IMR-90 (cell line): ENCODE results near the gene CD177. TPM values are rescaled to one million over a fixed set of nuclear protein-coding genes. Genes with fewer than 3 reads are reported as not detected.

ENCODE experiments used
- ATAC-seq: fragments of 200-7000 bp; cut with Tn5 transposase; 2 replicates; pipeline ENCODE4 v1.9.1; 2020; ENCODE audit warnings: low read depth, mild to moderate bottlenecking, moderate library complexity
- BruUV-seq: library from RNA; stranded (reverse); fragments of 400-500 nt; replicated peaks from 2 replicates; lab custom pipeline; 2021; lab: Mats Ljungman, UMichigan
- CTCF ChIA-PET: fragments of 300-600 bp; formaldehyde crosslinking; extraction: SDS; loops from one replicate; lab custom pipeline; 2021; ENCODE audit warnings: antibody characterized with exemption; lab: Yijun Ruan, JAX
- POLR2A ChIA-PET: fragments of 300-600 bp; sonication (Branson Sonifier 250); formaldehyde crosslinking; loops from one replicate; lab custom pipeline; 2022; ENCODE audit warnings: antibody characterized with exemption; ENCODE audit not compliant: unreplicated experiment; lab: Charles Lee
- DNase-seq: peaks from one replicate; pipeline ENCODE4 v3.0.0; 2013
- H2AFZ ChIP-seq: replicated peaks from 2 replicates; pipeline ENCODE3; 2013; ENCODE audit warnings: low read length, mild to moderate bottlenecking; ENCODE audit not compliant: poor library complexity
- H2AK5ac ChIP-seq: 2 replicates; pipeline ENCODE4 v1.6.1; 2013; ENCODE audit warnings: low read depth, low read length, inconsistent platforms
- H2AK9ac ChIP-seq: replicated peaks from 2 replicates; pipeline ENCODE3; 2013; ENCODE audit warnings: mild to moderate bottlenecking, low read depth, low read length, moderate library complexity; ENCODE audit not compliant: poor library complexity
- H2BK120ac ChIP-seq: 2 replicates; pipeline ENCODE4 v1.6.1; 2013; ENCODE audit warnings: low read depth, low read length, inconsistent platforms
- H2BK15ac ChIP-seq: 3 replicates; pipeline ENCODE4 v1.6.1; 2013; ENCODE audit warnings: low read depth, low read length, inconsistent platforms
- H2BK20ac ChIP-seq: 2 replicates; pipeline ENCODE4 v1.6.1; 2013; ENCODE audit warnings: low read depth, mild to moderate bottlenecking, inconsistent platforms, low read length, moderate library complexity
- H2BK5ac ChIP-seq: 2 replicates; pipeline ENCODE4 v1.6.1; 2013; ENCODE audit warnings: mild to moderate bottlenecking, low read depth, low read length, inconsistent platforms; ENCODE audit not compliant: poor library complexity, severe bottlenecking
- H3K14ac ChIP-seq: replicated peaks from 2 replicates; pipeline ENCODE4 v1.6.1; 2013; ENCODE audit warnings: low read depth, low read length, inconsistent platforms
- H3K18ac ChIP-seq: 2 replicates; pipeline ENCODE4 v1.6.1; 2013; ENCODE audit warnings: low read depth, low read length, control low read depth
- H3K23ac ChIP-seq: 2 replicates; pipeline ENCODE4 v1.6.1; 2013; ENCODE audit warnings: low read depth, low read length, inconsistent platforms
- H3K27ac ChIP-seq: 2 replicates; pipeline ENCODE4 v1.5.1; 2013; ENCODE audit warnings: mild to moderate bottlenecking, control low read depth, low read length; ENCODE audit not compliant: insufficient read depth
- H3K27me3 ChIP-seq: 2 replicates; pipeline ENCODE4 v1.6.1; 2013; ENCODE audit warnings: low read length; ENCODE audit not compliant: control insufficient read depth, insufficient read depth
- H3K36me3 ChIP-seq: 2 replicates; pipeline ENCODE4 v1.6.1; 2013; ENCODE audit warnings: low read length, mixed read lengths; ENCODE audit not compliant: control insufficient read depth, insufficient read depth
- H3K4ac ChIP-seq: 2 replicates; pipeline ENCODE4 v1.6.1; 2013; ENCODE audit warnings: low read depth, low read length, inconsistent platforms
- H3K4me1 ChIP-seq: 2 replicates; pipeline ENCODE4 v1.6.1; 2013; ENCODE audit warnings: low read length, mixed read lengths; ENCODE audit not compliant: control insufficient read depth, insufficient read depth
- H3K4me2 ChIP-seq: 2 replicates; pipeline ENCODE4 v1.6.1; 2013; ENCODE audit warnings: low read depth, mild to moderate bottlenecking, control low read depth, low read length, moderate library complexity
- H3K4me3 ChIP-seq: 2 replicates; pipeline ENCODE4 v1.5.1; 2013; ENCODE audit warnings: low read depth, mild to moderate bottlenecking, control low read depth, low read length, moderate library complexity; ENCODE audit not compliant: insufficient read depth
- H3K56ac ChIP-seq: 2 replicates; pipeline ENCODE4 v1.6.1; 2013; ENCODE audit warnings: low read length, inconsistent platforms; ENCODE audit not compliant: insufficient read depth; ENCODE audit errors: extremely low read depth
- H3K79me1 ChIP-seq, 2 experiments: 2 replicates each; pipeline ENCODE4 v1.6.1; 2013; ENCODE audit warnings: low read length in 2 of 2, inconsistent platforms in 1 of 2, low read depth in 1 of 2
- H3K9ac ChIP-seq: 2 replicates; pipeline ENCODE4 v1.6.1; 2013; ENCODE audit warnings: low read depth, low read length, control low read depth
- H3K9me1 ChIP-seq: 2 replicates; pipeline ENCODE4 v1.6.1; 2013; ENCODE audit warnings: low read length, inconsistent platforms; ENCODE audit not compliant: insufficient read depth
- H3K9me3 ChIP-seq: 2 replicates; pipeline ENCODE4 v1.6.1; 2013; ENCODE audit warnings: low read length; ENCODE audit not compliant: control insufficient read depth, insufficient read depth
- H4K20me1 ChIP-seq: 2 replicates; pipeline ENCODE4 v1.6.1; 2013; ENCODE audit warnings: low read length, inconsistent platforms; ENCODE audit not compliant: insufficient read depth
- H4K5ac ChIP-seq: 2 replicates; pipeline ENCODE4 v1.6.1; 2013; ENCODE audit warnings: mild to moderate bottlenecking, low read depth, low read length, control low read depth
- H4K8ac ChIP-seq, 2 experiments: 2 replicates each; pipeline ENCODE4 v1.6.1; 2013; ENCODE audit warnings: low read depth in 2 of 2, low read length in 2 of 2, control low read depth in 1 of 2, inconsistent platforms in 1 of 2
- H4K91ac ChIP-seq: 2 replicates; pipeline ENCODE4 v1.6.1; 2013; ENCODE audit warnings: low read depth, low read length, inconsistent platforms; ENCODE audit not compliant: insufficient read depth
- BHLHE40 ChIP-seq: fragments of 150-350 bp; IDR thresholded peaks from 2 replicates; pipeline ENCODE4 v1.6.1; 2016; ENCODE audit warnings: mild to moderate bottlenecking, low read depth, low read length
- CEBPB ChIP-seq: IDR thresholded peaks from 2 replicates; pipeline ENCODE4 v1.6.1; 2012; ENCODE audit warnings: low read depth, low read length, improper control_type of control experiment
- FOS ChIP-seq: fragments of 150-350 bp; IDR thresholded peaks from 2 replicates; pipeline ENCODE4 v1.6.1; 2016; ENCODE audit warnings: low read depth, low read length
- MAFK ChIP-seq: IDR thresholded peaks from 2 replicates; pipeline ENCODE4 v1.6.1; 2012; ENCODE audit warnings: low read depth, low read length, improper control_type of control experiment
- MAZ ChIP-seq: IDR thresholded peaks from 2 replicates; pipeline ENCODE4 v1.6.1; 2012; ENCODE audit warnings: low read depth, mild to moderate bottlenecking, low read length, improper control_type of control experiment, moderate library complexity, borderline replicate concordance
- MXI1 ChIP-seq: IDR thresholded peaks from 2 replicates; pipeline ENCODE4 v1.6.1; 2012; ENCODE audit warnings: low read depth, mild to moderate bottlenecking, low read length, moderate library complexity, borderline replicate concordance
- POLR2A ChIP-seq: IDR thresholded peaks from 2 replicates; pipeline ENCODE4 v1.6.1; 2012; ENCODE audit warnings: mild to moderate bottlenecking, low read depth, low read length
- RAD21 ChIP-seq: IDR thresholded peaks from 2 replicates; pipeline ENCODE4 v1.6.1; 2012; ENCODE audit warnings: low read length, improper control_type of control experiment
- RCOR1 ChIP-seq: IDR thresholded peaks from 2 replicates; pipeline ENCODE4 v1.6.1; 2012; ENCODE audit warnings: mild to moderate bottlenecking, low read length, improper control_type of control experiment; ENCODE audit not compliant: insufficient replicate concordance
- RFX5 ChIP-seq: IDR thresholded peaks from 2 replicates; pipeline ENCODE4 v1.8.0; 2012; ENCODE audit warnings: low read depth, mild to moderate bottlenecking, low read length, moderate library complexity
- SMC3 ChIP-seq: fragments of 150-350 bp; IDR thresholded peaks from 2 replicates; pipeline ENCODE4 v1.6.1; 2016; ENCODE audit warnings: low read depth, mild to moderate bottlenecking, antibody characterized with exemption, low read length, moderate library complexity
- WGBS, 2 experiments: methylation state at CpG; one replicate each; pipeline versions ENCODE4 v1.1.5 to v1.1.7; 2013; ENCODE audit warnings: missing lambda C conversion rate in 2 of 2; ENCODE audit not compliant: insufficient read length in 1 of 2; ENCODE audit errors: extremely low coverage in 2 of 2; 5-methylcytosine and 5-hydroxymethylcytosine counted together
- dilution Hi-C: fragments of 300-500 bp; cut with HindIII; formaldehyde crosslinking; loops from one replicate; pipeline ENCODE4 v1.14.3; 2018; ENCODE audit warnings: low sequenced_read_pairs; ENCODE audit not compliant: unreplicated experiment
- in situ Hi-C: fragments of 300-500 bp; cut with MboI; formaldehyde crosslinking; loops from 3 replicates; pipeline ENCODE4 v1.14.3; 2019; ENCODE audit warnings: low sequenced_read_pairs, inconsistent platforms, mixed read lengths
- intact Hi-C: fragments of 100-400 bp; cut with micrococcal nuclease; formaldehyde crosslinking; loops from 2 replicates; pipeline ENCODE4 v1.10.0; 2022
- polyA plus RNA-seq, 3 experiments: library from polyadenylated mRNA; depleted of rRNA; stranded (reverse); fragments of >200 nt; gene quantifications; 2 replicates each; pipeline ENCODE4 v1.2.3, GENCODE V29; 2012; ENCODE audit warnings: low replicate concordance in 1 of 3
- total RNA-seq: library from RNA; depleted of rRNA; stranded (reverse); fragments of >200 nt; gene quantifications from 2 replicates; pipeline ENCODE4 v1.2.3, GENCODE V29; 2012
- TF ChIP-seq, protein P1 (sequence below): conservative IDR thresholded peaks from 2 replicates; pipeline ENCODE4 v1.5.1; 2012; ENCODE audit warnings: mild to moderate bottlenecking, low read depth, low read length, improper control_type of control experiment
- TF ChIP-seq, protein P2 (sequence below): fragments of 150-350 bp; IDR thresholded peaks from 2 replicates; pipeline ENCODE4 v1.6.1; 2017; ENCODE audit warnings: mild to moderate bottlenecking, antibody characterized with exemption, low read length, low read depth
- TF ChIP-seq, protein P3 (sequence below): fragments of 150-350 bp; IDR thresholded peaks from 2 replicates; pipeline ENCODE4 v1.6.1; 2016; ENCODE audit warnings: low read depth, mild to moderate bottlenecking, low read length, moderate library complexity, borderline replicate concordance

CD177 gene
- total and polyA plus RNA-seq, 2 of the 4 experiments (the other 2 are of a cell fraction), result 0.14 TPM; not detected in 1

DNA sequence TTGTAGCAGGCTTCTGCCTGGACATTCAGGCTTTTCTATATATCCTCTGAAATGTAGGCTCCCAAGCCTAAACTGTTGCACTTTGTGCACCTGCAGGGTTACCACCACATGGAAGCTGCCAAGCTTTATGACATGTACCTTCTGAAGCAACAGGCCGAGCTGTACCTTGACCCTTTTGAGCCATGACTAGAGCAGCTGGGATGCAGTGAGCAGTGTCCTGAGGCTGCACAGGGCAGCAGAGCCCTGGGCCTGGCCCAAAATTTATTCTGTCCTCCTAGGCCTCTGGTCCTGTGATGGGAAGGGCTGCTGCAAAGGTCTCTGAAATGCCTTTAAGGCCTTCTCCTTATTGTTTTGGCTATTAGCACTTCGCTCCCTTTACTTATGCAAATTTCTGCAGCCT, 23.5 kb upstream of the CD177 start:
- H2AFZ ChIP-seq, result no peak overlapping the region
- H3K56ac ChIP-seq, result no peak overlapping the region
- no peak overlapping the region for H4K91ac ChIP-seq
- in situ Hi-C loops (no loop called here), intact Hi-C loops (no loop called here), dilution Hi-C loops (no loop called here)
- CTCF ChIA-PET, result no interaction called here
- H2AK5ac ChIP-seq, result no peak overlapping the region
- peaks cover 22% of the 10 kb centered on the region for H3K27me3 ChIP-seq
- H2BK20ac ChIP-seq, result no peak overlapping the region
- no peak overlapping the region for H2BK120ac ChIP-seq
- H3K14ac ChIP-seq, result no peak overlapping the region
- H2BK15ac ChIP-seq, result no peak overlapping the region
- ATAC-seq (no peak), DNase-seq (no peak)
- no peak overlapping the region for H2BK5ac ChIP-seq
- H3K4ac ChIP-seq, result no peak overlapping the region
- H4K20me1 ChIP-seq, result no peaks in the 10 kb centered on the region; the same call in 1 of the 2 replicates
- TF ChIP-seq, protein P1, sequence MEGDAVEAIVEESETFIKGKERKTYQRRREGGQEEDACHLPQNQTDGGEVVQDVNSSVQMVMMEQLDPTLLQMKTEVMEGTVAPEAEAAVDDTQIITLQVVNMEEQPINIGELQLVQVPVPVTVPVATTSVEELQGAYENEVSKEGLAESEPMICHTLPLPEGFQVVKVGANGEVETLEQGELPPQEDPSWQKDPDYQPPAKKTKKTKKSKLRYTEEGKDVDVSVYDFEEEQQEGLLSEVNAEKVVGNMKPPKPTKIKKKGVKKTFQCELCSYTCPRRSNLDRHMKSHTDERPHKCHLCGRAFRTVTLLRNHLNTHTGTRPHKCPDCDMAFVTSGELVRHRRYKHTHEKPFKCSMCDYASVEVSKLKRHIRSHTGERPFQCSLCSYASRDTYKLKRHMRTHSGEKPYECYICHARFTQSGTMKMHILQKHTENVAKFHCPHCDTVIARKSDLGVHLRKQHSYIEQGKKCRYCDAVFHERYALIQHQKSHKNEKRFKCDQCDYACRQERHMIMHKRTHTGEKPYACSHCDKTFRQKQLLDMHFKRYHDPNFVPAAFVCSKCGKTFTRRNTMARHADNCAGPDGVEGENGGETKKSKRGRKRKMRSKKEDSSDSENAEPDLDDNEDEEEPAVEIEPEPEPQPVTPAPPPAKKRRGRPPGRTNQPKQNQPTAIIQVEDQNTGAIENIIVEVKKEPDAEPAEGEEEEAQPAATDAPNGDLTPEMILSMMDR, result no peak
- TF ChIP-seq MXI1, result no peak
- no peak for TF ChIP-seq FOS
- TF ChIP-seq RFX5, result no peak
- no peak for TF ChIP-seq RAD21
- TF ChIP-seq, protein P2, sequence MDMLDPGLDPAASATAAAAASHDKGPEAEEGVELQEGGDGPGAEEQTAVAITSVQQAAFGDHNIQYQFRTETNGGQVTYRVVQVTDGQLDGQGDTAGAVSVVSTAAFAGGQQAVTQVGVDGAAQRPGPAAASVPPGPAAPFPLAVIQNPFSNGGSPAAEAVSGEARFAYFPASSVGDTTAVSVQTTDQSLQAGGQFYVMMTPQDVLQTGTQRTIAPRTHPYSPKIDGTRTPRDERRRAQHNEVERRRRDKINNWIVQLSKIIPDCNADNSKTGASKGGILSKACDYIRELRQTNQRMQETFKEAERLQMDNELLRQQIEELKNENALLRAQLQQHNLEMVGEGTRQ, result no peak
- TF ChIP-seq MAFK, result no peak
- no peak for TF ChIP-seq RCOR1
- TF ChIP-seq POLR2A, result no peak
- TF ChIP-seq MAZ, result no peak
- TF ChIP-seq, protein P3, sequence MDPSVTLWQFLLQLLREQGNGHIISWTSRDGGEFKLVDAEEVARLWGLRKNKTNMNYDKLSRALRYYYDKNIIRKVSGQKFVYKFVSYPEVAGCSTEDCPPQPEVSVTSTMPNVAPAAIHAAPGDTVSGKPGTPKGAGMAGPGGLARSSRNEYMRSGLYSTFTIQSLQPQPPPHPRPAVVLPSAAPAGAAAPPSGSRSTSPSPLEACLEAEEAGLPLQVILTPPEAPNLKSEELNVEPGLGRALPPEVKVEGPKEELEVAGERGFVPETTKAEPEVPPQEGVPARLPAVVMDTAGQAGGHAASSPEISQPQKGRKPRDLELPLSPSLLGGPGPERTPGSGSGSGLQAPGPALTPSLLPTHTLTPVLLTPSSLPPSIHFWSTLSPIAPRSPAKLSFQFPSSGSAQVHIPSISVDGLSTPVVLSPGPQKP, result no peak
- TF ChIP-seq CEBPB, result no peak
- TF ChIP-seq SMC3, result no peak
- TF ChIP-seq BHLHE40, result no peak
- H3K79me1 ChIP-seq, result no peaks in the 10 kb centered on the region
- no peaks in the 10 kb centered on the region for H3K4me1 ChIP-seq
- no peaks in the 10 kb centered on the region for H3K9me3 ChIP-seq
- no peak overlapping the region for H3K18ac ChIP-seq
- no peak overlapping the region for H3K9ac ChIP-seq
- H3K9me1 ChIP-seq, result no peaks in the 10 kb centered on the region
- H3K4me3 ChIP-seq, result no peak overlapping the region
- no peak overlapping the region for H2AK9ac ChIP-seq
- POLR2A ChIA-PET, result no interaction called here
- no peak overlapping the region for H4K8ac ChIP-seq
- no peak overlapping the region for H3K23ac ChIP-seq
- H3K27ac ChIP-seq, result no peak overlapping the region
- no TSS peak for BruUV-seq
- no peaks in the 10 kb centered on the region for H3K36me3 ChIP-seq
- H4K5ac ChIP-seq, result no peak overlapping the region
- no peak overlapping the region for H3K4me2 ChIP-seq
- 69% methylated on average over 2 of the region's 2 CpGs; no CpG with 5 or more reads in 1 of the 2 experiments for WGBS, 2 experiments
